GM12864 (cell line): ENCODE results near the gene THAP3.

Experiments
- DNase-seq: peaks from one replicate; pipeline ENCODE4 v3.0.0-alpha.2; 2011; ENCODE audit warnings: low read depth
- H3K4me3 ChIP-seq: 2 replicates; pipeline ENCODE4 v1.5.1; 2011; ENCODE audit warnings: mild to moderate bottlenecking, low read depth, low read length, control low read depth
- TF ChIP-seq, protein P1 (sequence below): IDR thresholded peaks from 2 replicates; pipeline ENCODE4 v1.5.1; 2011; ENCODE audit warnings: low read depth, mild to moderate bottlenecking, moderate library complexity, low read length, control low read depth, inconsistent platforms; ENCODE audit errors: missing control alignments

THAP3 gene, protein sequence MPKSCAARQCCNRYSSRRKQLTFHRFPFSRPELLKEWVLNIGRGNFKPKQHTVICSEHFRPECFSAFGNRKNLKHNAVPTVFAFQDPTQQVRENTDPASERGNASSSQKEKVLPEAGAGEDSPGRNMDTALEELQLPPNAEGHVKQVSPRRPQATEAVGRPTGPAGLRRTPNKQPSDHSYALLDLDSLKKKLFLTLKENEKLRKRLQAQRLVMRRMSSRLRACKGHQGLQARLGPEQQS

DNA sequence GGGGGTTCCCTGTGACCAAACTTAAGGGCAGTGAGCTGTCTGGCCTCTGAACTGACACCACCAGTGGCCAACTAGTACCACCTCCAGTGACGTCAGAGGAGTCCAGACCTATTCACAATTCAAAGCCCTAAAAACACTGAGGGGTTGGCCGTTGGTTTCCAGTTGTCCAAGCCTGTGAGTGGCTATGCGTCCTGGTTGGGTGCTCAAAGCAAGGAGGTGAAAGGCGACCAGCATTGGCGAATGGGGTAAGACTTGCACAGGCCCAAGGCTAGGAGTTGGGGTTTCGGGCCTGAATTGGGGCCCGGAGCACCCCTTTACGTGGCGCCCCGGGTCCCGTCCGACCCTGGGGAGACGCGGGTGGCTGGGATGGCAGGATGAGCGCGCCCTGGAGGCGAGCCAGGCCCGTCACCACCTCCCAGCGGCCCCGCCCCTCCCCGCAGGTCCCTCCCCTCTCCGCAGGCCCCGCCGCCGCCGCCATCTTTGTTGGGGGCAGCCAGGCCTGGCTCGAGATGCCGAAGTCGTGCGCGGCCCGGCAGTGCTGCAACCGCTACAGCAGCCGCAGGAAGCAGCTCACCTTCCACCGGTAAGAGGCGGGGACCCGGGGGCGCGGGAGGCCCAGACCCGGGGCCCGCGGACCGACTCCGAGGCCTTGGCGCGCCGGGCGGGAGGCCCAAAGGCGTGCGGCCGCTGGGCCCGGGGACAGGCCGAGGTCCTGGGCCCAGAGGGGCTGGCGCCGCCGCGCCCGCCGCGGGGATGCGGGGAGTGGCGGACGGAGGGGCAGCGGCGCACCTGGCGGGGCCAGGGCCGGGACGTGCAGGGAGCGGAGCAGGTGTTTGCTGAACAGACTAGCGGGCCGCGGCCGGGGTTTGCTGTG lies at the start of gene THAP3:
Gene THAP3 (plus strand): TSS at position 159 of the 874 bp plus-strand sequence. CDS start 351 bp downstream, at position 510.
- DNase-seq, result no peak
- H3K4me3 ChIP-seq, result peak within 1 kb of the TSS; percentile 82
- TF ChIP-seq, protein P1, sequence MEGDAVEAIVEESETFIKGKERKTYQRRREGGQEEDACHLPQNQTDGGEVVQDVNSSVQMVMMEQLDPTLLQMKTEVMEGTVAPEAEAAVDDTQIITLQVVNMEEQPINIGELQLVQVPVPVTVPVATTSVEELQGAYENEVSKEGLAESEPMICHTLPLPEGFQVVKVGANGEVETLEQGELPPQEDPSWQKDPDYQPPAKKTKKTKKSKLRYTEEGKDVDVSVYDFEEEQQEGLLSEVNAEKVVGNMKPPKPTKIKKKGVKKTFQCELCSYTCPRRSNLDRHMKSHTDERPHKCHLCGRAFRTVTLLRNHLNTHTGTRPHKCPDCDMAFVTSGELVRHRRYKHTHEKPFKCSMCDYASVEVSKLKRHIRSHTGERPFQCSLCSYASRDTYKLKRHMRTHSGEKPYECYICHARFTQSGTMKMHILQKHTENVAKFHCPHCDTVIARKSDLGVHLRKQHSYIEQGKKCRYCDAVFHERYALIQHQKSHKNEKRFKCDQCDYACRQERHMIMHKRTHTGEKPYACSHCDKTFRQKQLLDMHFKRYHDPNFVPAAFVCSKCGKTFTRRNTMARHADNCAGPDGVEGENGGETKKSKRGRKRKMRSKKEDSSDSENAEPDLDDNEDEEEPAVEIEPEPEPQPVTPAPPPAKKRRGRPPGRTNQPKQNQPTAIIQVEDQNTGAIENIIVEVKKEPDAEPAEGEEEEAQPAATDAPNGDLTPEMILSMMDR, result peak; percentile 14

DNA sequence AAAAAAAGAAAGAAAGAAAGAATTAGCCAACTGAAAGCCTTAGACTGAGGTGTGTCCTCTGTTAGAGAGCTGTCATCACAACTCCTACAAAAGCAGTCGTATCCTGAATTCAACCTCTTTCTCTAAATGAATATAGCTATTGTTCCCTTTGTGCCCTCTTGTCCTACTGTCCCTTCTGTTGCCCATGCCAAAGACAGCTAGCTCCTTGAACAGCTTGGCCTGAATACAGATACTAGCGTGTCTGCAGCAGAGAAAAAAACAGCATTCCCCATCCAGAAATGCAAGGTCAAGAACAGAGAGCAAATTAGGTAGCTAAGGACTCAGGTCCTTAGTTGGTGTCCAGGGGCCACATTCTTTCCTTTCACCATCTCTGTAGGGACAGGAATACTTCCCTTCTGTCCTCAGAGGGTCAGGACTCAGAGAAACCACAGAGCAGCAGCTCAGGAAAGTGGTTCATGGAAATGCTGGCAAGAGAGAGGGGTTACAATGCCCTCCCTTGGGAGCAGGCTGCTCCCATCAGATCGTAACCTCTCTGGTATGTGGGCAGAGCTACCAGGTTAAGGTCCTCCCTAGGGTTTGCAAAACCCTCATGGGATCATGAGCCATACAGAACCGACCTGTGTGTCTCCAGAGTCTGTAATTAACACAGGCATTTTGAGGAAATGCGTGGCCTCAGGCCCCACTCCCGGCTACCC lies 46.7 kb upstream of the THAP3 start:
- H3K4me3 ChIP-seq, result no peak overlapping the region
- no peak for DNase-seq
- TF ChIP-seq, protein P1, result no peak

DNA sequence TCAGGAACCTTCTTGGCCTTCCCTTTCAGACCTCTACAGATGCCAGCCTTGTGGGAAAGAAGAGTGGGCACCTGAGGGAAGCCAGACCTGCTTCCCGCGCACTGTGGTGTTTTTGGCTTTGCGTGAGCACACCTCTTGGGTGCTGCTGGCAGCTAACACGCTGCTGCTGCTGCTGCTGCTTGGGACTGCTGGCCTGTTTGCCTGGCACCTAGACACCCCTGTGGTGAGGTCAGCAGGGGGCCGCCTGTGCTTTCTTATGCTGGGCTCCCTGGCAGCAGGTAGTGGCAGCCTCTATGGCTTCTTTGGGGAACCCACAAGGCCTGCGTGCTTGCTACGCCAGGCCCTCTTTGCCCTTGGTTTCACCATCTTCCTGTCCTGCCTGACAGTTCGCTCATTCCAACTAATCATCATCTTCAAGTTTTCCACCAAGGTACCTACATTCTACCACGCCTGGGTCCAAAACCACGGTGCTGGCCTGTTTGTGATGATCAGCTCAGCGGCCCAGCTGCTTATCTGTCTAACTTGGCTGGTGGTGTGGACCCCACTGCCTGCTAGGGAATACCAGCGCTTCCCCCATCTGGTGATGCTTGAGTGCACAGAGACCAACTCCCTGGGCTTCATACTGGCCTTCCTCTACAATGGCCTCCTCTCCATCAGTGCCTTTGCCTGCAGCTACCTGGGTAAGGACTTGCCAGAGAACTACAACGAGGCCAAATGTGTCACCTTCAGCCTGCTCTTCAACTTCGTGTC lies 45.9 kb upstream of the THAP3 start:
- no peak for DNase-seq
- TF ChIP-seq, protein P1, result no peak
- no peak overlapping the region for H3K4me3 ChIP-seq

DNA sequence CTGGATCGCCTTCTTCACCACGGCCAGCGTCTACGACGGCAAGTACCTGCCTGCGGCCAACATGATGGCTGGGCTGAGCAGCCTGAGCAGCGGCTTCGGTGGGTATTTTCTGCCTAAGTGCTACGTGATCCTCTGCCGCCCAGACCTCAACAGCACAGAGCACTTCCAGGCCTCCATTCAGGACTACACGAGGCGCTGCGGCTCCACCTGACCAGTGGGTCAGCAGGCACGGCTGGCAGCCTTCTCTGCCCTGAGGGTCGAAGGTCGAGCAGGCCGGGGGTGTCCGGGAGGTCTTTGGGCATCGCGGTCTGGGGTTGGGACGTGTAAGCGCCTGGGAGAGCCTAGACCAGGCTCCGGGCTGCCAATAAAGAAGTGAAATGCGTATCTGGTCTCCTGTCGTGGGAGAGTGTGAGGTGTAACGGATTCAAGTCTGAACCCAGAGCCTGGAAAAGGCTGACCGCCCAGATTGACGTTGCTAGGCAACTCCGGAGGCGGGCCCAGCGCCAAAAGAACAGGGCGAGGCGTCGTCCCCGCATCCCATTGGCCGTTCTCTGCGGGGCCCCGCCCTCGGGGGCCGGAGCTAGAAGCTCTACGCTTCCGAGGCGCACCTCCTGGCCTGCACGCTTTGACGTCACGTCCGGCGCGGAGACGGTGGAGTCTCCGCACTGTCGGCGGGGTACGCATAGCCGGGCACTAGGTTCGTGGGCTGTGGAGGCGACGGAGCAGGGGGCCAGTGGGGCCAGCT lies 45.1 kb upstream of the THAP3 start, which contains the start of gene ZBTB48:
Gene ZBTB48 (plus strand): TSS at position 621 of the 745 bp plus-strand sequence. CDS start 616 bp downstream, outside the sequence.
- TF ChIP-seq, protein P1, result no peak
- DNase-seq, result peak; percentile 83
- H3K4me3 ChIP-seq, result peak within 1 kb of the TSS; percentile 77

DNA sequence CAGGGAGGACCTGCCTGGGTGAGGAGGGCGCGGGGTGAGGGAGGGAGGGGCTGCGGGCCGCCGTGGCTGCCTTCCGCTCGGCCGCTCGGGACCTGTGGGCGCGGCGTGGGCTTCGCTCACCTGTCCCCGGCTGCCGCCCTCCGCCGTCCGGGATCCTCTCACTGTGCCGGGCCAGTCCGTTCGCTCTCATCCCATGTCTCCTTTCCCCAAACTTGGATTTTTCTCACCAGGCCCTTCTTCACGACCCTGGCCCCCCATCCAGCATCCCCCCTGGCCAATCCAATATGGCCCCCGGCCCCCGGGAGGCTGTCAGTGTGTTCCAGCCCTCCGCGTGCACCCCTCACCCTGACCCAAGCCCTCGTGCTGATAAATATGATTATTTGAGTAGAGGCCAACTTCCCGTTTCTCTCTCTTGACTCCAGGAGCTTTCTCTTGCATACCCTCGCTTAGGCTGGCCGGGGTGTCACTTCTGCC lies 44.5 kb upstream of the THAP3 start:
- DNase-seq, result no peak
- TF ChIP-seq, protein P1, result no peak
- peak overlapping the region; percentile 77 for H3K4me3 ChIP-seq
